GM12872 (cell line): Measurements from ENCODE around the gene FGGY.

Experiments used
- CTCF ChIP-seq: IDR thresholded peaks from 3 replicates; pipeline ENCODE4 v1.5.1; 2011; ENCODE audit warnings: low read depth, mild to moderate bottlenecking, low read length, moderate library complexity; ENCODE audit not compliant: insufficient read depth

Gene FGGY

GRCh38 chr1:59296358-59297256 is at the start of gene FGGY:
Gene FGGY (plus strand): TSS chr1:59297094. CDS start chr1:59321550, 24,456 bp downstream.
- TF ChIP-seq CTCF: no peak

DNA sequence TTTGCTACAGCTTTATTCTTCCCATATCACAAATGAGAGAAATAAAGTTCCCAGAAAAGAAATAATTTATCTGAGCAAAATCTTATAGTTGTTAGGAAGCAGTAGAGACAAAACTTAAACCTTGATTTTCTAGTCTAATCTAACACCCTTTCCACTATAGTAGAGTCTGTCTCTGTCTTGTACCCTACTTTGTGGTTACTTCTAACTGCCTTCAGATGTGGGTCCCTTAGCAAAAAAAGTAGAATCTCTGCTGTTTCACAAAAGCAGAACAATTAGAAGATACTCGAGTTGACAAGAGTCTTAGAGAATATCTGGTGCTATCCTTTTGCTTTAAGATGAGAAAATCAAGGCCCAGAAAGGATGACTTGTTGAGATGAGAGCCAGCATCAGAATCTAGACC is 48.1 kb upstream of the FGGY start:
- TF ChIP-seq CTCF: no peak

DNA sequence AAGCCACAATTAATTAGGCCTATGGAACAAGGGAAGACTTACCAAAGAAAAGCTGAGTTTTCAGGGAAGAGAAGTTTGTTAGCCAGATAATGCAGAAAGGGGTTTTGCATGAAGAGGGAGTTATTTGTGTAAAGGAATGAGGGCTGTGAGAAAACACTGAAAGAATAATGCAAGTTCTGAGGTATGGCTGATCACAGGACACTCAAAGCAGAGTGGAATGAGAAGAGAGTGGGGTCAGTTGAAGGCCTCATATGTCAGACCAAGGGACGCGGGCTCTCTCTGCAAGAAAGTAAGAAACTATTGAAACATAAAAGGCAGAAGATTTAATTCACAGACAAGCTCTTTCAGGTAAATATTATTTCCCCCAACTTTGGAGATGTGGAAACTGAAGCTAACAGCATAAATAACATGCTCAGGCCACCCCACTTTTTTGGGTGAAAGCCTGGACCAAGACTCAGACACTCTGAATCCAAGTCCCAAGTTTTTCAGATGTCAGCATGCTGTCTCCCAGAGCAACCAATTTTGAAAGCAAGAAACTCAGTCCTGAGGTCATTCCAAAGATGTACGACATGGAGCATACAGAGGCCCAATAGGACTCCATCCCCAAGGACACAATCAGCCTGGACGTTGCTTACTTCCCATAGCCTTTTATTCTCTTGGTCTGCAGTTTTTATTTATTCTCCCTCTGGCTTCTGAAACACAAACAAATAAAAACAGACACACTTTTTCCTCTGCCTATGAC is 47.3 kb upstream of the FGGY start:
- no peak for TF ChIP-seq CTCF

- TF ChIP-seq CTCF: no peak
These were observed 38.4 kb upstream of the FGGY start for GRCh38 chr1:59258412-59259032.

- TF ChIP-seq CTCF: no peak
These were observed 35.4 kb upstream of the FGGY start for GRCh38 chr1:59261537-59261936.

DNA sequence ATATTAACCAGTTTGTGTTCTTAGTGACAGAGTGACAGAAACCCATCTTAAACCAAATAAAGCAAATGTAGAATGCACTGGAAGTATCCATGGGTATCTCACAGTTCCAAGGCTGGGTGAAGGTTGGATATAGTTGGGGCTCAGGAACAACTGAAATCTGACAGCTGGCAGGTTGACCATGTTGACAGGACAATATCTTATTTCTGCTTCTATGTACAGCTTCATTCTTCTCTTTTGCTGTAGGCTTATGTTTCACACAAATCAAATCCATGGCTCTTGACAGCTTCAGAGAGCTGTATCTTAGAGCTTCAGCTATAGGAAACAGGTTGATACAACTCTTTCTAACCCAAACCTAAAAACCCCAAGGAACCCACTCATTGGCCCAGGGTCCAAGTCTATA is 34.3 kb upstream of the FGGY start:
- no peak for TF ChIP-seq CTCF

DNA sequence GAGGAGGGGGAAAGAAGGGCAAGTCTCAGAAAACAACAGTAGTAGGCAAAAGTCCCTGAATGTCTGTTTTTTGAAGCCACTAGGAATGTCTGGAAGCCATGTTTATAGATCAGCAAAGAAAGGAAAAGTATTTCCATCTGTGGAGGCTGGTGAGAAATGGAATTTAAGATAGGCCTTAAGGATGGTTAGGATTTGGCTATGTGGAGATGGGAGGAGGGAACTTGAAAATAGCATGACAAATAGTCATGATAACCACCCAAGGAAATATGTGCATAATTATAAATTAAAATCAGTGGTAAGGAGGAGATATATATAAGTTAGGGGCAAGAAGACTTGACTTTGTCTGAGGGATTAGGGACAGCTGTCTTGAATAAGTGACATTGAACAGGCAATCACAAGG is 33.8 kb upstream of the FGGY start:
- TF ChIP-seq CTCF: no peak
